Glutamatergic neuron (in vitro differentiated cells): ENCODE measurements around the gene PSD4. TPM values are rescaled to one million over a fixed set of nuclear protein-coding genes. Genes with fewer than 3 reads are reported as not detected.

Experiments
- DNase-seq: peaks from one replicate; pipeline ENCODE4 v3.0.0; 2022
- H3K27ac Mint-ChIP-seq: one replicate; pipeline ENCODE4 v1.8.0; 2020; ENCODE audit warnings: mild to moderate bottlenecking, mixed read lengths, inconsistent platforms; ENCODE audit not compliant: unreplicated experiment
- H3K27me3 Mint-ChIP-seq: one replicate; pipeline ENCODE4 v1.8.0; 2020; ENCODE audit warnings: mild to moderate bottlenecking, moderate library complexity, mixed read lengths, inconsistent platforms; ENCODE audit not compliant: unreplicated experiment
- H3K36me3 Mint-ChIP-seq: one replicate; pipeline ENCODE4 v1.8.0; 2020; ENCODE audit warnings: mild to moderate bottlenecking, mixed read lengths, inconsistent platforms; ENCODE audit not compliant: unreplicated experiment
- H3K4me1 Mint-ChIP-seq: one replicate; pipeline ENCODE4 v1.8.0; 2020; ENCODE audit warnings: mild to moderate bottlenecking, low read depth, mixed read lengths, inconsistent platforms; ENCODE audit not compliant: unreplicated experiment
- H3K4me3 Mint-ChIP-seq: one replicate; pipeline ENCODE4 v1.8.0; 2020; ENCODE audit warnings: mild to moderate bottlenecking, mixed read lengths, inconsistent platforms; ENCODE audit not compliant: unreplicated experiment
- H3K9me3 Mint-ChIP-seq: one replicate; pipeline ENCODE4 v1.8.0; 2020; ENCODE audit warnings: mild to moderate bottlenecking, moderate library complexity, mixed read lengths, inconsistent platforms; ENCODE audit not compliant: unreplicated experiment
- total RNA-seq: library from RNA; stranded (reverse); fragmentation: NEBNext Ultra II Directional; extraction: Animal tissue kit (Norgen Biotek cat#: 25700); gene quantifications from one replicate; pipeline ENCODE4 v1.2.1, GENCODE V29; 2021; ENCODE audit not compliant: unreplicated experiment
- TF ChIP-seq, protein P1 (sequence below): fragments of 200-600 bp; sonication (generic); IDR thresholded peaks from one replicate; pipeline ENCODE4 v1.5.0; 2021; ENCODE audit not compliant: partially characterized antibody, unreplicated experiment

PSD4 gene
- total RNA-seq, 1 donor from 2014 or later: 1.2 TPM

- H3K36me3 Mint-ChIP-seq: no peaks in the 10 kb centered on the region
- no peak for DNase-seq
- peaks cover 7% of the 10 kb centered on the region for H3K27me3 Mint-ChIP-seq
- no peak overlapping the region for H3K4me3 Mint-ChIP-seq
- H3K4me1 Mint-ChIP-seq: peaks cover 9% of the 10 kb centered on the region
- TF ChIP-seq, protein P1, sequence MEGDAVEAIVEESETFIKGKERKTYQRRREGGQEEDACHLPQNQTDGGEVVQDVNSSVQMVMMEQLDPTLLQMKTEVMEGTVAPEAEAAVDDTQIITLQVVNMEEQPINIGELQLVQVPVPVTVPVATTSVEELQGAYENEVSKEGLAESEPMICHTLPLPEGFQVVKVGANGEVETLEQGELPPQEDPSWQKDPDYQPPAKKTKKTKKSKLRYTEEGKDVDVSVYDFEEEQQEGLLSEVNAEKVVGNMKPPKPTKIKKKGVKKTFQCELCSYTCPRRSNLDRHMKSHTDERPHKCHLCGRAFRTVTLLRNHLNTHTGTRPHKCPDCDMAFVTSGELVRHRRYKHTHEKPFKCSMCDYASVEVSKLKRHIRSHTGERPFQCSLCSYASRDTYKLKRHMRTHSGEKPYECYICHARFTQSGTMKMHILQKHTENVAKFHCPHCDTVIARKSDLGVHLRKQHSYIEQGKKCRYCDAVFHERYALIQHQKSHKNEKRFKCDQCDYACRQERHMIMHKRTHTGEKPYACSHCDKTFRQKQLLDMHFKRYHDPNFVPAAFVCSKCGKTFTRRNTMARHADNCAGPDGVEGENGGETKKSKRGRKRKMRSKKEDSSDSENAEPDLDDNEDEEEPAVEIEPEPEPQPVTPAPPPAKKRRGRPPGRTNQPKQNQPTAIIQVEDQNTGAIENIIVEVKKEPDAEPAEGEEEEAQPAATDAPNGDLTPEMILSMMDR: no peak
- H3K27ac Mint-ChIP-seq: no peak overlapping the region
- H3K9me3 Mint-ChIP-seq: no peaks in the 10 kb centered on the region
Observed at GRCh38 chr2:113167962-113168340, 5.8 kb upstream of the PSD4 start.

- Mint-ChIP-seq H3K27ac (no peak overlapping the region), H3K9me3 (no peaks in the 10 kb centered on the region), H3K4me3 (no peak overlapping the region), H3K36me3 (no peaks in the 10 kb centered on the region), H3K27me3 (peaks cover 7% of the 10 kb centered on the region), H3K4me1 (peaks cover 9% of the 10 kb centered on the region)
- no peak for DNase-seq
- TF ChIP-seq, protein P1: no peak
Observed at GRCh38 chr2:113169002-113169530, 4.7 kb upstream of the PSD4 start.

GRCh38 chr2:113169586-113169985, 4.2 kb upstream of the PSD4 start:
- peaks cover 7% of the 10 kb centered on the region for H3K4me1 Mint-ChIP-seq
- no peak overlapping the region for H3K4me3 Mint-ChIP-seq
- TF ChIP-seq, protein P1: no peak
- DNase-seq: no peak
- peaks cover 7% of the 10 kb centered on the region for H3K27me3 Mint-ChIP-seq
- H3K9me3 Mint-ChIP-seq: no peaks in the 10 kb centered on the region
- no peak overlapping the region for H3K27ac Mint-ChIP-seq
- H3K36me3 Mint-ChIP-seq: no peaks in the 10 kb centered on the region

DNA sequence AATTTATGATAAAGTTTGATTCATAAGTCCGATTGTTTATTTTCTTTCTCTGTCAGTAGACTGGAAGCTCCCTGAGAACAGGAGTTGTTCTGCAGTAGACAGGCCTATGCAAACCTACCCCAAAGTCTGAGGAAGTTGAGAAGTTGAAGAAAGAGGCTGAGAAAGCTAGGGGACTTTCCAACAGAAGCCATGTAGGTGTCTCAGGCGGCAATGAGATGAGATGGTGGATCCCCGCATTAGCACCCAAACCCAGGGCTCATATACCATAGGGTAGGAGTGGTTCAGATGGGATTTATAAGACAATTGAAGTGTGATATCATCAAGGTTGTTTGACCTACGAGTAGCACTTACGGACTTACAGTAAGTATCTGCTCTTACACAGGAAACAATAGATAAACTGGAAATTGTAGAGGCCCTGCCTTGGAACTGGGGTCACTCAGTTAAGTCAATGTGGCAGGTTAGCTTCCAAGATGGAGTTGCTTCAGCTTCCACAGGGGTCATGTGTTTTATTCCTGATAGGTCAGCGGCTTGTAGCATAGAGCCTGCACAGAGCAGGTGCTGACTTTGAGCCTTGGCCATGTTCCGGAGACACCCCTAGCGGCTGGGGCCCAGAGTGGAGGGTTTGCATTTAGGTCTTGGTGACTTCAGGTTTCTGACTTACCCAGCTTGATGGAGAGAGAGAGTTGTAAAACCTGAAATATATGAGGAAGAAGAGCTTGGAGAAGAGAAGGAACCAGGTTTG, 2.3 kb upstream of the PSD4 start:
- TF ChIP-seq, protein P1: no peak
- H3K36me3 Mint-ChIP-seq: no peaks in the 10 kb centered on the region
- H3K27ac Mint-ChIP-seq: no peak overlapping the region
- no peak for DNase-seq
- H3K4me1 Mint-ChIP-seq: peaks cover 6% of the 10 kb centered on the region
- H3K27me3 Mint-ChIP-seq: peaks cover 10% of the 10 kb centered on the region
- peaks cover 2% of the 10 kb centered on the region for H3K9me3 Mint-ChIP-seq
- no peak overlapping the region for H3K4me3 Mint-ChIP-seq
